Hepatic stellate cell (primary cell): Measurements from ENCODE around the gene PNO1.
"Not testable (repeated sequence)": the region's sequence is repeated elsewhere in the genome, so short reads cannot be mapped to it uniquely, and the experiment has no call there.

Experiments
- DNase-seq: peaks from one replicate; pipeline ENCODE4 v3.0.0; 2011; ENCODE audit warnings: low spot score

PNO1 gene

GRCh38 chr2:68157002-68157401 is 686 bp upstream of the PNO1 start:
- peak; percentile 34 for DNase-seq

DNA sequence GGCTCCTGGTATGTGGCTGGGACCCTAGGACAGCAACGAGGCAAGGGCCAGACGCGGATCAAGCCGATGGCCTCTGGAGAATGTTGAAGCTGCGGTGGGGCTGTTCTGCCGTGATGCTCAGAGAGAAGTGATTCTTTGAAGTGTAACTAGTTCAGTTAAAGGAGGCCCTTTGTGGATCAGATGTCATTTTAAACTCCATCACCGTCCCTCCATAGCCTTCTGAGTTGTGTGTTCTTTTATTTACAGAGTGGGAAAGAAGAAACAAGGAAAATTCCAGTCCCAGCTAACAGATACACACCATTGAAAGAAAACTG is 403 bp downstream of the PNO1 start:
- no peak for DNase-seq

DNA sequence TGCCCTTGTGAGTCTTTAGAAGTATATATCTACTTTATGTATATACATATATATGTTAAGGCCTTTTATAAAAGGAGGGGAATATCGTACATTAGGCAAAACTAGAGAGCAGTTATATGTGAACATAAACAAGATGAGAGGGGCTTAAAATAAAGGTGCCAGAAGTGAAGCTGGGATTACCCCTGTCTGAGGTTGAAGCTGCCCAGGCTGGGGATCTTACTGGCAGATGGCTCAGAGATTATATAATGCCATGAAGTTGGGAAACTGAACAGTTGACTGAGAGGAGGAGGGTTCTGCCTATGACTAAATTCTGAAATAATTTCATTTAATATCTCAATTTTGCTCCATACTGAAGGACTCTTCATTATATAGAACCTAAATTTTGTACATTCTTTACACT is 6.0 kb downstream of the PNO1 start:
- no peak for DNase-seq

- no peak for DNase-seq
Observed at GRCh38 chr2:68167186-68167585, 9.5 kb downstream of the PNO1 start.

GRCh38 chr2:68169308-68169707 is 11.6 kb downstream of the PNO1 start:
- no peak for DNase-seq

DNA sequence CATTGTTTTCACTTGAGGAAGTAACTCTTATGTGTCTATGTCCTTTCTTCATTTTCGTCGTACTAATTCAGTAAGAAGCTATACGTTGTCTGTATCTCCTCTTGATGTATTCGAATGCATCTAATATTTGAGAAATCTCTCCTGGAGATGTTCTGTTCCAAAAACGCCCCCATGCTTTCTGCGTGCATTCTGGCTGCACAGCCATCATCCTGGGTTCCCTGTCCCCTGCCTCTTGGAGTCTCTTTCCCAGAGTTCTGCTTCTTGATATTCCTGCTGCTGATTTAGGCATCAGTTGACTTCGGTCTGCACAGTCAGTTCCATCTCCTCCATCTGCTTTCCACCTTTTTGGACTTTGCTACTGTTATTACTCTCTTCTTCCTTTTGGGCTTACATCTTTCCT is 13.5 kb downstream of the PNO1 start:
- no peak for DNase-seq

GRCh38 chr2:68171684-68172083 is 14.0 kb downstream of the PNO1 start:
- DNase-seq = no peak

- DNase-seq = no peak
Observed at GRCh38 chr2:68172521-68172920, 14.8 kb downstream of the PNO1 start.

DNA sequence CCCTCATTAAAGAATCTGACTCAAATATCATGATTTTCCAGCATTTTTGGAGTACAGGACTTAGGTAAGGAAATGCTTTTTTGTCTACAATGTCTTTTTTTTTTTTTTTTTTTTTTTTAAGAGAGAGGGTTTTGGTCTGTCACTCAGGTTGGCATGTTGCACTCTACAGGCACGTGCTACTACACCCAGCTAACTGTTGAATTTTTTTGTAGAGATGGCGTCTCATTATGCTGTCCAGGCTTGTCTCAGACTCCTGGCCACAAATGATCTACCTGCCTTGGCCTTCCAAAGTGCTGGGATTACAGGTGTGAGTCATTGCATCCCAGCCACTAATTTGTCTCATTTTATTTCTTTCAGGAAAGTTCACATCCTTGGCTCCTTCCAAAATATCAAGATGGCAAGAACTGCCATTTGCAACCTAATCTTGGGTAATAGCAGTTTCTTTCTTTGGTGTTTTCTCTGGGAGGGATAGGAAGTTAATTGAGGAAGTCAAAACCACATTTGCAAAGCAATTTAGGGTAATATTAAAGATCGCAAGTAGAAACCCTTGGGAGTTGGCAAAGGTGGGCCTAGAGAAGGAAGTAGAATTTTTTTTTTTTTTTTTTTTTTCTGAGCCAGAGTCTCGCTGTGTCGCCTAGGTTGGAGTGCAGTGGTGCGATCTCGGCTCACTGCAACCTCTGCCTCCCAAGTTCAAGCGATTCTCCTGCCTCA is 15.5 kb downstream of the PNO1 start:
- no peak for DNase-seq

DNA sequence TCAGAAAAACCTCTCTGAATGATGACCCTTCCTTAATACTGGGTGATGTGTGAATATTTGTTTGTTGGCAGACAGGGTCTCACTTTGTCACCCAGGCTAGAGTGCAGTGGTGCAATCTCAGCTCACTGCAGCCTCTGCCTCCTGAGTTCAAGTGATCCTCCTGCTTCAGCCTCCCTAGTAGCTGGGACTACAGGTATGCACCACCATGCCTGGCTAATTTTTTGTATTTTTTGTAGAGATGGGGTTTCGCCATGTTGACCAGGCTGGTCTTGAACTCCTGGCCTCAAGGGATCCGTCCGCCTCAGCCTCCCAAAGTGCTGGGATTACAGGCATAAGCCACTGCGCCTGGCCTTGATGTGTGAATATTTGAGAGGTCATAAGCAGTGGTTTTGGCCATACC is 17.5 kb downstream of the PNO1 start:
- DNase-seq = not testable (repeated sequence)

DNA sequence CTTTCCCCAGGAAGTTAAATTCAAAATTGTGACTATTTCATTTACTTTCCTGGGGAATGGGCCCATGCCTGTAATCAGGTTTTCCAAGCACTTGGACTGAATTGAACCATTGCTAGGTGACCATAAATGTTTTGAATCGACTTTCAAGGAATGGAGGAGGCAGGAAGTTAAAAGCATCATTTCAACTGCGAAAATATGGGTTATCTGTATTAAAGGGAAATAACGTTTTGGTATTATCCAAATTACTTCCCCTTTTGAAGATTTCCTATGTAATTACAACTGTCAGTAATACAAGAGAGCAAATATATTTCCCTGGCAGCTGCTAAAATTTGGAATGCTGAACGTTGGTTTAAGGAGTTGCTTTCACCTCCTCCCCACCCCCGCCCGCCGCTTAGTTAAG is 19.0 kb downstream of the PNO1 start:
- no peak for DNase-seq

DNA sequence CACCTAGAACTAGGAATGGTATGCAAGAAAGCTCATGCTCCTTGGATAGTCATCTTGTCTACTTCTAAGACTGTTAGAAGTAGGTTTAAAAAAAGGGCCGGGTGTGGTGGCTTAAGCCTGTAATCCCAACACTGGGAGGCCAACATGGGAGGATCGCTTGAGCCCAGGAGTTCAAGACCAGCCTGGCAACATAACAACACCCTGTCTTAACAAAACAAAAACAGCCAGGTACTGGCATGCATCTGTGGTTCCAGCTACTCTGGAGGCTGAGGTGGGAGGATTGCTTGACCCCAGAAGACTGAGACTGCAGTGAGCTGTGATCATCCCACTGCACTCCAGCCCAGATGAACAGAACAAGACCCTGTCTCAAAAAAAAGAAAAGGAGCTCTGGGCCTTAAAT is 19.9 kb downstream of the PNO1 start:
- DNase-seq = no peak

DNA sequence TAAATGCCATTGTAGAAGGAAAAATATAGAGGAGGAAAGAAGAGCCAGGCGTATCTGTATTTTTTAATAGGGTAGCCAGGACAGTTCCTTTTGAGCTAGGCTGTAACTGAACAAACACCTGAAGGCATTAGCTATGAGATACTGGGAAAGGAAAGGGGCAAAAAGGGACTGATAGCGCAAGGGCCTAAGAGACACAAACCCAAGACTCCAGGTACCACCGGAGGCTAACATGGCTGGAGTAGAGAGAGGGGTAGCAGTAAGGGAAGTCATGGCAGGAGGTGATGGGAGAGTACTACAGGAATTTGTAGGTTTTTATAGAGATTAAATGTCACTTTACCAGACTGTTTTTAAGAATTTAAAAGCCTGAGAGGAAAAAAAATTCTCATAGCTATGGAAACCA is 20.7 kb downstream of the PNO1 start:
- DNase-seq = no peak

- DNase-seq = no peak
Observed at GRCh38 chr2:68178954-68179627, 21.4 kb downstream of the PNO1 start.

DNA sequence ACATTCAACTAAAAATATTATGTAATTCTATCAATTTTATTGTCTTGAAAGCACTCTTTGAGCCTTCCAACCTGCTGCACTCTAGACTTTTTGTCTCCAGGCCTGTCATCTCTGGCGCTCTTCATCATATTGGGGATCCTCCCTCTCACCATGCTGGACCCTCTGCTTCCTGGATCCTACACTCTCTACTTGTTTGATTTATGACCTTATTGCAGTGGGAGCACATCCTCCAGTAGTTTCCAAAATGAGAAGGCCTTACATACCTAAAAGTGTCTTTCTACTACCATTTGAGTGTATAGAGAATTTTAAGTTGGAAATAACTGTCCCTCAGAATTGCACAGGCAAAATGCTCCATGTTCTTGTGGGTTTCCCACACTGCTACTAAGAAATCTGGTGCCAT is 25.2 kb downstream of the PNO1 start:
- no peak for DNase-seq

- peak; percentile 20 for DNase-seq
Observed at GRCh38 chr2:68185541-68186164, 28.0 kb downstream of the PNO1 start.

- no peak for DNase-seq
Observed at GRCh38 chr2:68187329-68187728, 29.6 kb downstream of the PNO1 start.

DNA sequence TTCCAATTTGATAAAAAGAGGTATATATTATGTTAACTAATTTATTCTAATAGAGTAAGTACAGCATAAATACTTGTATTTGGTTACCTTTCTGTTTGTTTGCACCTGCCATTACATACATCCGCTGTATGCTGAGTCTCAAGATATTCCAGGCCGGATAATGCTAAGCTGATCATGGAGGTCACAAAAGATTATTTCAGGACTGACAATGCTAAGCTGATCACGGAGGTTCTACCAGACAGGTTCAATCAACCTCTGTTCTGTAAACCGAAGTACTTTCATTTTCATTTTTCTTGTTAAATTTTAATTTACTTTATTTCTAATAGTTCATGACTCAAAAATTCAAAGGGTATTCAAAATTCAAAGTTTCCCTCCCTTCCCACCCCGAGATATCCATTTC is 31.1 kb downstream of the PNO1 start:
- DNase-seq = no peak

DNA sequence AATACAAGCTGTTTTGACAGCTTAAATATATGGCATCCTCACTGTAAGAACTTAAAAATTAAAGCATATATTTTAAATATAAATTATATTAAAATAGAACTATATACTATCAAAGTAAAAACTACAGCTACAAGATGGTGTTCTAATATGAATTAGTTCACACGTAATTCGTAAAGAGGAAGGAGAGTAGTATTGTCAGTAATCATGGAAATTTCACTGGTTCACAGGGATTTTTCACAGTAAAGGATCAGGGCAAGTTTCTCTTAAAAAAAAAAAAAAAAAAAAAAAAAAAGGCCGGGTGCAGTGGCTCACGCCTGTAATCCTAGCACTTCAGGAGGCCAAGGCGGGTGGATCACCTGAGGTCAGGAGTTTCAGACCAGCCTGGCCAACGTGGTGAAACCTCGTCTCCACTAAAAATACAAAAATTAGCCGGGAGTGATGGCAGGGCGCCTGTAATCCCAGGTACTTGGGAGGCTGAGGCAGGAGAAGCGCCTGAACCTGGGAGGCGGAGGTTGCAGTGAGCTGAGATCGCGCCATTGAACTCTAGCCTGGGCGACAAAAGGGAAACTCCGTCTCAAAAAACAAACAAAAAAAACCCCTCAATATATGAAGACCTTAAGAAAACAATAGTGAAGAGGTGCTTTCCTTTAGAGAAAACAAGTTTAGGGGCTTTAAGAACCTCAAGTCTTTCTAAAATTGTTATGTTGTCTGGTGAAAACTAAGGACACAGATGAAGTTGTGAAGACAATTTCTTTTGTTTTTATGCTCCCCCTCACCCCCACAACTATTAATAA is 32.5 kb downstream of the PNO1 start:
- no peak for DNase-seq

- peak; percentile 10 for DNase-seq
Observed at GRCh38 chr2:68190991-68191731, 33.5 kb downstream of the PNO1 start.

GRCh38 chr2:68193144-68193543 is 35.5 kb downstream of the PNO1 start:
- no peak for DNase-seq

DNA sequence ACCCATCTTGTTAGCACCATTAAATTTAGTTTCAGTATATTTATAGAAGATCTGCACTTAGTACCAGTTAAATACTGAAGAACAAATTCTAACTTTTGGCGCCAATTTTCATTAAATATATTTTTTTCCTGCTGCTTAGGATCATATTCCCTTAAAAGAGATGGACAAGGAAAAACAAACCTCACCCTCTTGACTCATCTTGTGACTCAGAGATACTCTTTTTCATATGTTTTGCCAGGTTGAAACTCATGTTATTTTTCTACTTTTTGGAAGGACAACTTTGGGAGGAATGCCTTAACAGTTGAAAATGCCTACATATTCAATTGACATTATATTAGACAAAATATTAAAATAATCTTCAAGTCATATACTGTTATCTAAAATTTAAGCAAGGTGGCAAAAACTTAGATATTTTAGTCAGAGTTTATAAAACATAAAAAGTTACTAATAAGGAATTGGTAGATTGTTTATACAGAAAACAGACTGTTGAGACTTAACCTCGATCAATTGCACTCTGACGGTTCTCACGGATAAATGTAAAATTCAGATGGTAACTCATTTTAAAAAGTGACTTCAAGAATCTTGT is 36.2 kb downstream of the PNO1 start:
- DNase-seq = peak; percentile 19
